Spleen (tissue), 11 donors: Measurements from ENCODE around the gene HSH2D. TPM values are rescaled to one million over a fixed set of nuclear protein-coding genes. Genes with fewer than 3 reads are reported as not detected.
A peak's percentile ranks its signal among the peaks of the same experiment; 100 is the strongest.

Experiments used
- DNase-seq: peaks from one replicate; pipeline ENCODE4 v3.0.0-alpha.2; 2020
- H3K27ac ChIP-seq, 8 donors: fragments of 200-600 bp; sonication (generic) in 7 of 8; 1 replicate in 4 of 8; 2 replicates in 4 of 8; pipeline versions ENCODE4 v1.5.0 to v1.8.0; 2016 to 2021; ENCODE audit warnings: inconsistent platforms in 4 of 8, mild to moderate bottlenecking in 4 of 8, moderate library complexity in 1 of 8
- H3K27me3 ChIP-seq, 7 donors: fragments of 200-600 bp; sonication (generic) in 6 of 7; replicated peaks in 1 of 7; 1 replicate in 4 of 7; 2 replicates in 3 of 7; pipeline versions ENCODE4 v1.5.0 to v1.8.0; 2016 to 2021; ENCODE audit warnings: inconsistent platforms in 3 of 7, mild to moderate bottlenecking in 1 of 7
- H3K36me3 ChIP-seq, 6 donors: fragments of 200-600 bp; sonication (generic) in 5 of 6; 1 replicate in 4 of 6; 2 replicates in 2 of 6; pipeline versions ENCODE4 v1.5.0 to v1.8.0; 2016 to 2021; ENCODE audit warnings: inconsistent platforms in 2 of 6
- H3K4me1 ChIP-seq, 6 donors: fragments of 200-600 bp; sonication (generic) in 5 of 6; 1 replicate in 3 of 6; 2 replicates in 3 of 6; pipeline versions ENCODE4 v1.5.0 to v1.8.0; 2016 to 2021; ENCODE audit warnings: inconsistent platforms in 3 of 6
- H3K4me3 ChIP-seq, 8 donors: fragments of 200-600 bp; sonication (generic) in 7 of 8; 1 replicate in 4 of 8; 2 replicates in 4 of 8; pipeline versions ENCODE4 v1.5.0 to v1.8.0; 2016 to 2021; ENCODE audit warnings: inconsistent platforms in 4 of 8, mild to moderate bottlenecking in 4 of 8, moderate library complexity in 2 of 8
- H3K9me3 ChIP-seq, 8 donors: fragments of 200-600 bp; sonication (generic) in 7 of 8; 1 replicate in 4 of 8; 2 replicates in 4 of 8; pipeline versions ENCODE4 v1.5.0 to v1.8.0; 2016 to 2021; ENCODE audit warnings: inconsistent platforms in 4 of 8
- POLR2A ChIP-seq, 3 donors: fragments of 450-650 bp; IDR thresholded peaks; one replicate each; pipeline ENCODE4 v1.5.1; 2017; ENCODE audit warnings: antibody characterized with exemption in 3 of 3, mild to moderate bottlenecking in 1 of 3
- POLR2AphosphoS5 ChIP-seq, 3 donors: sonication (generic); formaldehyde crosslinking; IDR thresholded peaks; one replicate each; pipeline ENCODE4 v1.5.1; 2017; ENCODE audit warnings: antibody characterized with exemption in 3 of 3
- WGBS, 5 donors: extraction: QIAGEN DNeasy Blood & Tissue Kit in 3 of 5; methylation state at CpG; one replicate each; pipeline versions ENCODE4 v1.1.5 to v1.1.7; 2013 to 2018; 5-methylcytosine and 5-hydroxymethylcytosine counted together
- intact Hi-C: fragments of 100-400 bp; cut with DNase I; formaldehyde crosslinking; loops from one replicate; pipeline ENCODE4 v1.15.0; 2023; ENCODE audit warnings: low total_unique reads
- polyA plus RNA-seq, 3 donors: library from polyadenylated mRNA; stranded (reverse); fragments of 200-250 nt; gene quantifications; one replicate each; pipeline ENCODE4 v1.2.1, GENCODE V29; 2013
- small RNA-seq, 4 donors: library from RNA; depleted of rRNA; stranded (forward); fragments of <200 nt; gene quantifications; one replicate each; pipeline ENCODE3, GENCODE V24; 2016
- total RNA-seq, 7 donors: library from RNA; depleted of rRNA in 3 of 7; stranded (reverse); fragments of >200 nt in 3 of 7; fragmentation: NEBNext Ultra II Directional in 4 of 7; extraction: Animal tissue kit (Norgen Biotek cat#: 25700) in 4 of 7; gene quantifications; one replicate each; pipeline versions ENCODE4 v1.1.0 to v1.2.1, GENCODE V29; 2016 to 2021
- donor health status: healthy with polysubstance abuse.
- donor health status: DM: no; HTN: no; CAD: no; lungs with moderate emphysema.
- donor health status: DM: no; HTN: no; CAD: no.
- donor health status: Bipolar disorder and iron deficiency.
- donor health status: healthy.
- donor health status: DM: no; HTN: no; CAD: no.
- donor health status: DM: yes; HTN: yes; CAD: no.

The HSH2D gene
- total and polyA plus RNA-seq, 10 donors = 39.6 to 119 (median 61.4) TPM

DNA sequence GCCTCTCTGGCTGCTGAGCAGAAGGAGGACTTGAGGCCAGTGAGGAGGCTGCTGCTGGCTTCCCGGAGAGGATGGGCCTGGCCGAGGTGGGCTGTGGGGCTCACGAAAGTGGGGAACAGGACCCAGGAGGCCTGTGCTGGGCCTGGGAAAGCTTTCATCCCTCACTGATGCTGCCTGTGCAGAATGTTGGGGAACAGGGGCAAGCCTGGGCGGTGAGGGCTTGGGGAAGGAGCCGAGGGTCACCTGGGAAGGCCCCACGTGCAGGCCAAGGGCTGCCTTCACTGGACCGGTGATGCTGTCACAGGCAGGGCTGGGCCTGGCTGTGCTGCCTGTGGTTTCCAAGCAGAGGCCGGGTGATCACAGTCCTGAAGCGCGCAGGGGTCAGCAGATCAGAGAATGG is 63.6 kb downstream of the HSH2D start:
- H3K27me3 ChIP-seq = no peaks in the 10 kb centered on the region
- peaks cover 0 to 19% (median 3%) of the 10 kb centered on the region in 6 donors for H3K4me1 ChIP-seq
- TF ChIP-seq POLR2AphosphoS5 (IDR thresholded peaks at IDR 0.05) = peak in 1 of 3 donors; percentile 27
- no peak for TF ChIP-seq POLR2A (IDR thresholded peaks at IDR 0.05)
- intact Hi-C loops = no loop called here
- H3K36me3 ChIP-seq = peaks cover 0 to 100% (median 84%) of the 10 kb centered on the region in 6 donors
- no peak overlapping the region for H3K27ac ChIP-seq
- no peak overlapping the region for H3K4me3 ChIP-seq
- DNase-seq = peak; percentile 44
- WGBS, 5 donors = 93 to 99% (median 95%) methylated on average over 10 of the region's 10 CpGs
- no peaks in the 10 kb centered on the region for H3K9me3 ChIP-seq

DNA sequence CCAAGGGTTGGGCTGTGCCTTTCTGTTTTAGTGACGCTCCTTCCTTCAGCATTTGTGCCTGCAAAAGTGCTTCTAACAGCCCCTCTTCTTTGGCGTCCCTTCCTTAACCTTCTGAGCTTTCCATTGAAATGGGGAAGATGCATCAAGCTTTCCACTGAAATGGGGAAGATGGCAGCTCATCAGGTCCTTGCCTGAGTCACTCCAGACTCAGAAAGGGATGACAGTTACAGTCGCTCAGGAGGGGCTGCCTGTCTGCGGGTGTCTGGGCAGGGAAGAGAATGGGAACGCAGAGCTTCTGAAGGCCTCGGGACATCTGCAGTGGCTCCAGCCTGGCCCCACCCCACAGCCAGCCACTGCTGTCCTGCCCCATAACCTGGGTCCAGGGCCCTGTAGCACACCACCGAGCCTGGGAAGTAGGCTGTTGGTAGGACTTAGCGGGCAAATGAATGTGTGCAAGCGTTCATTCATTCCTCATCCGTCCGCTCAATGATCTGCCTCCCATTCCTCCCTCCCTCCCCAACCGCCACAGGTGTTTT is 64.1 kb downstream of the HSH2D start:
- 86 to 94% (median 92%) methylated on average over 10 to 12 of the region's 12 CpGs for WGBS, 5 donors
- H3K4me1 ChIP-seq = peaks cover 0 to 14% (median 2%) of the 10 kb centered on the region in 6 donors
- H3K27me3 ChIP-seq = no peaks in the 10 kb centered on the region
- TF ChIP-seq POLR2AphosphoS5 (IDR thresholded peaks at IDR 0.05) (no peak), POLR2A (IDR thresholded peaks at IDR 0.05) (no peak)
- H3K4me3 ChIP-seq = no peak overlapping the region
- no peak overlapping the region for H3K27ac ChIP-seq
- H3K9me3 ChIP-seq = no peaks in the 10 kb centered on the region
- DNase-seq = peak; percentile 28
- peaks cover 0 to 100% (median 81%) of the 10 kb centered on the region in 6 donors for H3K36me3 ChIP-seq
- intact Hi-C loops = no loop called here

Small RNA genes within 50 kb of the gene (small RNA-seq; reads per million reads assigned to genes)
- 0 reads per million in 4 donors for gene RF00017

Other genes starting within 250 kb of the HSH2D start
- gene CYP4F2, start 245.6 kb upstream of the HSH2D start, total RNA-seq = under 1 TPM in 1 of 7 donors, not detected in 6; 0.37 TPM
- gene CYP4F2, start 245.6 kb upstream of the HSH2D start, polyA plus RNA-seq = not detected
- gene CYP4F11, start 209.2 kb upstream of the HSH2D start, total RNA-seq = 1 to 10 TPM in 5 of 7 donors, under 1 TPM in 1, not detected in 1; 0.34 to 4.9 (median 1.9) TPM
- gene CYP4F11, start 209.2 kb upstream of the HSH2D start, polyA plus RNA-seq = under 1 TPM in 2 of 3 donors, not detected in 1; 0.07 to 0.58 TPM
- gene OR10H4, start 194.7 kb upstream of the HSH2D start, total RNA-seq = not detected
- gene OR10H4, start 194.7 kb upstream of the HSH2D start, polyA plus RNA-seq = not detected
- gene TPM4, start 67.2 kb upstream of the HSH2D start, total RNA-seq = 100 to 1,000 TPM; 352 to 760 (median 443) TPM
- 100 to 1,000 TPM; 181 to 403 (median 238) TPM for gene TPM4, start 67.2 kb upstream of the HSH2D start, polyA plus RNA-seq
- gene RAB8A, start 31.8 kb upstream of the HSH2D start, total RNA-seq = 100 to 1,000 TPM in 2 of 7 donors, 10 to 100 TPM in 5; 71.9 to 104 (median 89.8) TPM
- gene RAB8A, start 31.8 kb upstream of the HSH2D start, polyA plus RNA-seq = 10 to 100 TPM; 31.5 to 45.5 (median 34.0) TPM
- gene CIB3, start 29.8 kb downstream of the HSH2D start, total RNA-seq = not detected
- gene CIB3, start 29.8 kb downstream of the HSH2D start, polyA plus RNA-seq = under 1 TPM in 1 of 3 donors, not detected in 2; 0.49 TPM
- gene FAM32A, start 41.7 kb downstream of the HSH2D start, total RNA-seq = 100 to 1,000 TPM in 1 of 7 donors, 10 to 100 TPM in 6; 45.8 to 105 (median 69.1) TPM
- 10 to 100 TPM; 60.0 to 89.5 (median 79.9) TPM for gene FAM32A, start 41.7 kb downstream of the HSH2D start, polyA plus RNA-seq
- gene AP1M1, start 54.2 kb downstream of the HSH2D start, total RNA-seq = 10 to 100 TPM; 54.1 to 82.8 (median 67.2) TPM
- 10 to 100 TPM; 27.9 to 39.7 (median 34.6) TPM for gene AP1M1, start 54.2 kb downstream of the HSH2D start, polyA plus RNA-seq
- gene KLF2, start 181.1 kb downstream of the HSH2D start, total RNA-seq = 100 to 1,000 TPM in 6 of 7 donors, 10 to 100 TPM in 1; 86.0 to 179 (median 106) TPM
- gene KLF2, start 181.1 kb downstream of the HSH2D start, polyA plus RNA-seq = 10 to 100 TPM in 2 of 3 donors, 1 to 10 TPM in 1; 9.7 to 27.1 (median 19.5) TPM